ENCODE measurements around the gene SPACA1. TPM values are rescaled to one million over a fixed set of nuclear protein-coding genes. Genes with fewer than 3 reads are reported as not detected.
"Not testable (repeated sequence)": the region's sequence is repeated elsewhere in the genome, so short reads cannot be mapped to it uniquely, and the experiment has no call there.

Gene SPACA1, protein sequence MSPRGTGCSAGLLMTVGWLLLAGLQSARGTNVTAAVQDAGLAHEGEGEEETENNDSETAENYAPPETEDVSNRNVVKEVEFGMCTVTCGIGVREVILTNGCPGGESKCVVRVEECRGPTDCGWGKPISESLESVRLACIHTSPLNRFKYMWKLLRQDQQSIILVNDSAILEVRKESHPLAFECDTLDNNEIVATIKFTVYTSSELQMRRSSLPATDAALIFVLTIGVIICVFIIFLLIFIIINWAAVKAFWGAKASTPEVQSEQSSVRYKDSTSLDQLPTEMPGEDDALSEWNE
- not detected for total RNA-seq
- long read RNA-seq = 0 reads

DNA sequence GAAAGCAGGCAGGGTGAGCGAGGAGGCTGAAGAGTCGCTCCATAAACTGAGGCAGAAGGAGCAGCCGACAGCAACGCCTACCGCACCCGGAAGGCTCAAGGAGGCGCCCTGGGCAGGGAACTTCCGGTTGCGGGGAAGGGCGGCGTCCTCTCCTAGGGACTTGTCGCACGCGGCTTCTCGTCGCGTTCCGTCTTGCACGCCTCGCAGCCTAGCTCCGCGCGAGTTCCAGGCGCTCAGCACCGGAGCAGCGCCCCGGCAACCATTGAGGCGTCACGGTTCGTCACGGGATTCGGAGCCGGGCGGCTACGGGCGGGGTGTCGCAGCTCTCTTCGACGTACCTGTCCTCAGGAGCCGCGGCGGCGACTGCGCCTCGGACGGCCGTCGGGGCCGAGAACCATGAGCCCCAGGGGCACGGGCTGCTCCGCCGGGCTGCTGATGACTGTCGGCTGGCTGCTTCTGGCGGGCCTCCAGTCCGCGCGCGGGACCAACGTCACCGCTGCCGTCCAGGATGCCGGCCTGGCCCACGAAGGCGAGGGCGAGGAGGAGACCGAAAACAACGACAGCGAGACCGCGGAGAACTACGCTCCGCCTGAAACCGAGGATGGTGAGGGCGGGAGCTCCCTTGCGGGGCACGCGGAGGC, at the start of gene SPACA1:
Gene SPACA1 (plus strand): TSS at position 332 of the 641 bp plus-strand sequence. CDS start 65 bp downstream, at position 397.
- no peak for ATAC-seq (ENCODE audit: poor library complexity)
- no peak for DNase-seq
- intact Hi-C loops (cut with DNase I) = no loop called here

GRCh38 chr6:88000713-88001112, 46.9 kb upstream of the SPACA1 start:
- ATAC-seq (ENCODE audit: poor library complexity) (no peak), DNase-seq (no peak)
- intact Hi-C loops (cut with DNase I) = no loop called here

- DNase-seq; ATAC-seq (ENCODE audit: poor library complexity); intact Hi-C loops (cut with DNase I): not testable (repeated sequence)
Measured at GRCh38 chr6:88001279-88001678, 46.4 kb upstream of the SPACA1 start.

DNA sequence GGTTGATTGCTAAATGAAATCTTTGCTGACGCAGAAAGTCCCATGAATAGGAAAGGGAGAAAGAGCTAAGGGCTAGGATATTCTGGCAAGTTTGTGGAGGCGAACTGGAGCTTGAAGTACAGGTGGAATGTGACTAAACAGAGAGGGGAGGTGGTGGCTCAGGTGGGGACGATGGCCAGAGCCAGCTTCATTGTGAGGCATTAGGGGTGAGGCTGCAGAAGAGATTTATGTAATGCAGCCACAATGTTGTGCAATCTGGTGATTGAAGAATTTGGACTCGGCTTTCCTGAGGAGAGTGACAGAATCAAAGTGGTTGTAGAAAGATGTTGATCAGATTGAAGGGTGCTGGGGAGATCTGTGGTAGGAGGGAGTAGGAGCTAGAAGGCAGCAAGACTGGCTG, 42.9 kb upstream of the SPACA1 start:
- no peak for DNase-seq
- ATAC-seq (ENCODE audit: poor library complexity) = no peak
- intact Hi-C loops (cut with DNase I) = no loop called here

DNA sequence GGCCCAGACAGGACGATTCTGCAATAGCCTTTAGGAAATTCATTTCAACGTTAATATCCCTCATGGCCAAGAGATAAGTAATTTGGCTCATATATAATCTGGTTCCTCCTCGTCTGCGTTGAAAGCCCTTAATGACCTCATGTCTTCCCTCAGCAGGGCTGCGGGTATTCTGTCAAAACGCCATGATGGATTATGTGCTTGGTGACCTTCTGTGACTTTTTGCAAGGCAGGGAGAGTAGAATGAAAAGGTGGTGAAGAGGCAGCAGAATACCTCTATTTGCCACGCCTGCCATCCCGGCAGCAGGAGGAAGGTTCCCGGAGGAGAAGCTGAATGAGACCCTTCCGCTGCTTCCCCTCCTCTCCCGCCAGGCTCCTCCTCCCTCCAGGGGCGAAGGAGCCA, 41.1 kb upstream of the SPACA1 start:
- DNase-seq (no peak), ATAC-seq (ENCODE audit: poor library complexity) (no peak)
- intact Hi-C loops (cut with DNase I) = no loop called here

GRCh38 chr6:88008411-88008810, 39.2 kb upstream of the SPACA1 start:
- DNase-seq (no peak), ATAC-seq (ENCODE audit: poor library complexity) (no peak)
- intact Hi-C loops (cut with DNase I) = no loop called here

GRCh38 chr6:88008831-88009231, 38.8 kb upstream of the SPACA1 start:
- ATAC-seq (ENCODE audit: poor library complexity) (no peak), DNase-seq (no peak)
- intact Hi-C loops (cut with DNase I) = no loop called here

DNA sequence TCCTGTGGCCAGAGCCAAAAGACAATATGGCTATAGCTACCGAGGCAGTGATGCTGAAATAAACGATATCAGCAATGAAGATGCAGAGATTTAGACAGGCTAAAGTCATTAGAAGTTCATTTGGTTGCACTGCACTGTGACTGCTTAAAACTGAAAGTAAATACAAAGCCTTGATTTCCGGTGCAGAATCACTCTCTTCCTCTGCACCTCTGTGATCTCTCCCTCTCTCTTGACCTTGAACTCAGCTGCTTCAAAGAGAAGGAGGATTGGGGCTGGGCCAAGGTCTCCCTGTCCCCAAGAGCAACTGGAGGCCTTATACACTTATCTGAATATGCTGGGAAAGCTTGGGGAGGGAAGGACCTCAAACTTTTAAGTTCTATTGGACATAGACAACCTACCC, 34.6 kb upstream of the SPACA1 start:
- ATAC-seq (ENCODE audit: poor library complexity) = no peak
- intact Hi-C loops (cut with DNase I) = no loop called here
- DNase-seq = no peak

DNA sequence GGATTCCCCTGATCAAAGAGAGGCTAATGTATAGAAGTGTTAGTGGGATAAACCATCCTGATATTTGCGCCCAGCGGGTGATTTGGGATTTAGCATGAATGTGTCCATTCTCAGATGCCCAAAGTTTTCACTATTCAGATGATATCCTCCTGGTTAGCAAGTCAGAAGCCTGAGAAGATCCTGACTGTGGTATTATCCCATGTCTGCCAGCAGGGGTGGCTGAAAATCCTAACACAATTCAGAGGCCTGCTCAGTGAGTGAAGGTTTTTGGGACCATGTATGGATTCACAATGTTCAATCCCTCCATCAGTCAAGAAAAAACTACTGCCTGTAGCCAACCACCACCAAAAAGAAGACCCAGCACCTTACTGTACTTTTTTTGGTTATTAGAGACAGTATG, 34.1 kb upstream of the SPACA1 start:
- ATAC-seq (ENCODE audit: poor library complexity) = no peak
- DNase-seq = no peak
- intact Hi-C loops (cut with DNase I) = no loop called here

DNA sequence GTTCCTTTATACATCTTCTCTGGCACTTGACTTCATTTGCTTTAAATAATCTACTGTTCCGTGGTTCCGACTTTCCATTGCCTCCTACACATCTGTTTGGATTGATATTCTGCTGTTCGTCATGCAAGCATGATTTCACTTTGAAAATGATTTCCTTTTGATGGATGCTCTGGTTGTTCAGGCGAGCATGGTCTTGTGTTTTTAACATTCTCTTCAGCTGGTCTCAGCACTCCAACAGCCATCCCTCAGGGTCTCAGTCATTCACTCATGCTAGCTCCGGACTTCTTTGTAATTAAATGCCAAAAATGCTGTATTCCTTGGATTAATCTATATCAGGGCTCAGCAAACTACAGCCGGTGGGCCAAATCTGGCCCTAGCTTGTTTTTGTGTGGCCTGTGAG, 27.2 kb upstream of the SPACA1 start:
- intact Hi-C loops (cut with DNase I) = no loop called here
- DNase-seq (no peak), ATAC-seq (ENCODE audit: poor library complexity) (no peak)

DNA sequence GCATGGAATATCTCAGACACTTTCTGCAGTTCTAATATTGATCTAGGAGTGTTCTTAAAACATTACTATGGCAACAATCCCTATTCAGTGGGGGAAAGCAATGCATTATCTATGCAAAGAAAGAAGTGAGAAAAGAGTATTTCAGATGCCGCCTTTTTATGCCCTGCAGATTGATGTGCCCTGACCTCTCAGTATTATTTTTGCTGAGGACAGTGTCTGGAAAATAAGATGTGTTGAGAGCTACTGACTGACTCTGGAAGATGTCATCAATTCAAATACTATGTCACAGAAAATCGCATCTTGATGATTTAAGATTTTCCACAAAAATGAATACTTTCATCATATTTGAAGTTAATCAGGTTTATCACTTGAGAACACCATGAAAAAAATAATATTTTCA, 22.9 kb upstream of the SPACA1 start:
- intact Hi-C loops (cut with DNase I) = no loop called here
- no peak for ATAC-seq (ENCODE audit: poor library complexity)
- no peak for DNase-seq

GRCh38 chr6:88031550-88031949, 16.1 kb upstream of the SPACA1 start:
- ATAC-seq (ENCODE audit: poor library complexity) (no peak), DNase-seq (no peak)
- intact Hi-C loops (cut with DNase I) = no loop called here

DNA sequence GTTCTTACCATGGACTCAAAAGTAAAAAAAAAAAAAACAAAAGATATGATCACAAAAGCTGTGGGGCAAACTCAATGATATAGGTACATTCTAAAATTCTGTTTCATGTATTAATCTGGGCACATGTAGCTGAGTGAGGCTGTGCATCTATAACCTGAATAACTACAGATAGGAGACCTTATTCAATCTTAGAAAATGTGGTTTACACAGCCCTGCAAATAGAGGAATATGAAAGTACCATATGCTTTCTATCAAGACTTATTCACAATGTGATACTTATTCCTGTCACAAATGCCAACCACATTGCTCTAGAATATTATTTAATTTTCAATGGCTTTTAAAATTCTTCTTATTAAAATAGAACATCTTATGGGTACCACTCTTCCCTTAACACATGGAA, 3.1 kb upstream of the SPACA1 start:
- DNase-seq (no peak), ATAC-seq (ENCODE audit: poor library complexity) (no peak)
- intact Hi-C loops (cut with DNase I) = no loop called here

- DNase-seq (no peak), ATAC-seq (ENCODE audit: poor library complexity) (no peak)
- intact Hi-C loops (cut with DNase I) = no loop called here
Measured at GRCh38 chr6:88045521-88046136, 2.0 kb upstream of the SPACA1 start.

DNA sequence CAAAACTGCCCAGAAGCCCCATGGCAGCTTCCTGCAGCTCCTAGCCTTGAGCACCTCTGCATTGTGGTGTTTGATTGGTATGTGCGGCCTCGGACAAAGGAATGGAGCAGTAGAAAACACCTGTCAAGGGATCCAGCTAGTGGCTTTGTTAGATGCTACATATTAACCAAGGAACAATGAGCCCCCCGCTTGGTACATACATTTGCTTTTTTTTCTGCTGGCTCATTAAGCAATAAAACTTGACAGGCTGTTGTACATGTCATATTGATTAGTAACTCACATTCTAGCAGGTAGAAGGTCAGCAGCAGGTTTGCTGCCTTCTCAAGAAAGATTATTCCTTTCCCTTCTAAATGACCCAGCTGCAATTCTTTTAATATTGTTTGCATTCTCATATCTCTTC, 937 bp downstream of the SPACA1 start:
- DNase-seq (no peak), ATAC-seq (ENCODE audit: poor library complexity) (no peak)
- intact Hi-C loops (cut with DNase I) = no loop called here

DNA sequence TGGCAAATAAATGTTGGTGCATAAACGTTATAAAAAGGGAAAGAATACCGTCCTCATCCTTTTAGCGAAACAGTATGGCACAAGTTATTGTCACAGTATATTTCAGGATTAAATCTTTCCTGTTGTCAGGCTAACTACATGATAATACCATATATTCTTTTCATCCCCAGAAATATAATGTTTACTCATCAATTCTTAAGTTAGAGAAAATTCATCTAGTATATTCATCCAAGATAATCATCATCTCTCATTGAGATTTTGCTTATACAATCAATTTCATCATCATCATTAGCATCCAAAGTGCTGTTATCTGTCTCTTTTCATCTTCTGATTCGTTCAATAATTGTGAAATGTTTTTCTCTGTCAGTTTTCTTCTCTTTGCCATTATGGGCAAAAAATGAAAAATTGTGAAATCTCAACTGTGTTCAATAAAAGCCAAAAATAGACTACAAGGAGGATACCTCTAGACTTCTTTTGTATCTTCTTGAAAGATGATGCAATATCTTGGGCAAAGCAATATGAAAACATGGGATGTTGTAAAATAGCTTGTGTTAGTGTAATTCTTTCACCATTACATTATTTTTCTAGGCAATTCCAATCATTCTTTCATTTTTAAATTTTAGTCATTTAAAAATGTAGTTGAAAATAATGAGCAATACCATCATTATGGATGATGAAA, 2.6 kb downstream of the SPACA1 start:
- ATAC-seq (ENCODE audit: poor library complexity) = no peak
- no peak for DNase-seq
- intact Hi-C loops (cut with DNase I) = no loop called here

GRCh38 chr6:88059191-88059590, 11.6 kb downstream of the SPACA1 start:
- no peak for ATAC-seq (ENCODE audit: poor library complexity)
- DNase-seq = no peak
- intact Hi-C loops (cut with DNase I) = no loop called here

- ATAC-seq (ENCODE audit: poor library complexity) (no peak), DNase-seq (no peak)
- intact Hi-C loops (cut with DNase I) = no loop called here
Measured at GRCh38 chr6:88062376-88062775, 14.7 kb downstream of the SPACA1 start.

DNA sequence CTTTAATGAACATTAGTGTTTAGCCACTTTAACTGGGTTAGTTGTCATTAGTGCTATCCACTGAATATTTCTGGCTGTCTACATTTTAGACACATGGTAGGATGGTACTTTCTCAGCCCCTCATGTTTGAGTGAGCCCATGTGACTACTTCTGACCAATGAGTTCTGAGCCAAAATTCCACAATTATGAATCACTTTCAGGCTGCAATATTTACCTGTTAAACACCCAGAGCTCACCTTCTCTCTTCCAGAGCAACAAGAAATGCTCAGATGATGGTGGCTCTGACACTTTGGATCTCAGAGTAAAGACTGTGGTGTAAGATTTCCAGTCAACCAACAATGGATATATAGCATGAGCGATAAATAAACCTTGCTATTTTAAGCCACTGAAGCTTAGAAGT, 24.8 kb downstream of the SPACA1 start:
- ATAC-seq (ENCODE audit: poor library complexity) = no peak
- no peak for DNase-seq
- intact Hi-C loops (cut with DNase I) = no loop called here

- ATAC-seq (ENCODE audit: poor library complexity) = no peak
- intact Hi-C loops (cut with DNase I) = no loop called here
Measured at GRCh38 chr6:88074791-88075190, 27.1 kb downstream of the SPACA1 start.

More at GRCh38 chr6:88074791-88075190, 27.1 kb downstream of the SPACA1 start:
- DNase-seq = no peak
